Retinal pigment epithelial cell (primary cell): Measurements from ENCODE around the gene COA7.

Experiments used
- DNase-seq: peaks from one replicate; pipeline ENCODE4 v3.0.0-alpha.2; 2010; ENCODE audit warnings: low read depth
- H3K4me3 ChIP-seq: 2 replicates; pipeline ENCODE4 v1.5.1; 2011; ENCODE audit warnings: mild to moderate bottlenecking, low read length, control low read depth, moderate library complexity
- CTCF ChIP-seq: conservative IDR thresholded peaks from 2 replicates; pipeline ENCODE4 v1.5.1; 2011; ENCODE audit warnings: low read depth, low read length, control low read depth, inconsistent platforms

COA7 gene

GRCh38 chr1:52662645-52663313, 35.4 kb downstream of the COA7 start:
- no peak for TF ChIP-seq CTCF
- peak; percentile 11 for DNase-seq
- H3K4me3 ChIP-seq, result peak overlapping the region; percentile 28

GRCh38 chr1:52660807-52661206, 37.3 kb downstream of the COA7 start:
- H3K4me3 ChIP-seq, result no peak overlapping the region
- DNase-seq, result no peak
- TF ChIP-seq CTCF, result no peak

GRCh38 chr1:52659851-52660596, 38.1 kb downstream of the COA7 start:
- DNase-seq, result no peak
- no peak overlapping the region for H3K4me3 ChIP-seq
- TF ChIP-seq CTCF, result no peak

GRCh38 chr1:52659356-52659755, 38.8 kb downstream of the COA7 start:
- no peak for DNase-seq
- no peak overlapping the region for H3K4me3 ChIP-seq
- TF ChIP-seq CTCF, result no peak

GRCh38 chr1:52658795-52659194, 39.4 kb downstream of the COA7 start:
- H3K4me3 ChIP-seq, result no peak overlapping the region
- TF ChIP-seq CTCF, result no peak
- no peak for DNase-seq

GRCh38 chr1:52657702-52658101, 40.4 kb downstream of the COA7 start:
- no peak for TF ChIP-seq CTCF
- DNase-seq, result no peak
- H3K4me3 ChIP-seq, result no peak overlapping the region

GRCh38 chr1:52654063-52654462, 44.1 kb downstream of the COA7 start:
- no peak overlapping the region for H3K4me3 ChIP-seq
- DNase-seq, result no peak
- no peak for TF ChIP-seq CTCF
